T-cell (primary cell): ENCODE results near the gene CHRNB1. TPM values are rescaled to one million over a fixed set of nuclear protein-coding genes. Genes with fewer than 3 reads are reported as not detected.

Source experiments
- ATAC-seq, 4 experiments: fragments of 200-7000 bp in 3 of 4; fragments of 150-1000 bp in 1 of 4; cut with Tn5 transposase; replicated peaks in 1 of 4; 1 replicate in 3 of 4; 2 replicates in 1 of 4; pipeline ENCODE4 v1.10.0; 2021; ENCODE audit warnings: moderate library complexity in 3 of 4, mild to moderate bottlenecking in 2 of 4, moderate number of reproducible peaks in 1 of 4
- CTCF ChIA-PET, 2 donors: fragments of 300-600 bp; sonication (Branson Sonifier 250); formaldehyde crosslinking; loops; one replicate each; lab custom pipeline; 2022; ENCODE audit warnings: antibody characterized with exemption in 2 of 2; lab: Charles Lee
- POLR2A ChIA-PET, 2 donors: fragments of 300-600 bp; sonication (Branson Sonifier 250); formaldehyde crosslinking; loops; one replicate each; lab custom pipeline; 2022; ENCODE audit warnings: antibody characterized with exemption in 2 of 2; lab: Charles Lee
- DNase-seq, 35 experiments: peaks; one replicate each; pipeline versions ENCODE4 v3.0.0 to v3.0.0-alpha.2; 2013 to 2023
- H3K27ac ChIP-seq: one replicate; pipeline ENCODE4 v1.5.1; 2013; ENCODE audit warnings: low read length
- H3K27me3 ChIP-seq, 2 experiments: replicated peaks in 1 of 2; 1 replicate in 1 of 2; 2 replicates in 1 of 2; pipeline versions ENCODE4 v1.6.1 to v1.7.0; 2013; ENCODE audit warnings: low read length in 1 of 2, mixed read lengths in 1 of 2; ENCODE audit not compliant: control insufficient read depth in 2 of 2, insufficient read depth in 2 of 2; ENCODE audit errors: extremely low read depth in 1 of 2
- H3K36me3 ChIP-seq, 2 donors: 1 replicate in 1 of 2; 2 replicates in 1 of 2; pipeline versions ENCODE4 v1.6.1 to v1.7.0; 2013; ENCODE audit warnings: low read length in 1 of 2; ENCODE audit not compliant: control insufficient read depth in 2 of 2, insufficient read depth in 1 of 2; ENCODE audit errors: extremely low read depth in 1 of 2
- H3K4me1 ChIP-seq, 2 experiments: 1 replicate in 1 of 2; 2 replicates in 1 of 2; pipeline versions ENCODE4 v1.6.1 to v1.7.0; 2013; ENCODE audit warnings: low read length in 2 of 2, mixed read lengths in 1 of 2; ENCODE audit not compliant: insufficient read depth in 2 of 2, control insufficient read depth in 1 of 2; ENCODE audit errors: extremely low read depth in 1 of 2
- H3K4me3 ChIP-seq, 2 donors: 1 replicate in 1 of 2; 2 replicates in 1 of 2; pipeline versions ENCODE4 v1.5.1 to v1.7.0; 2013; ENCODE audit warnings: mild to moderate bottlenecking in 2 of 2, low read length in 1 of 2, moderate library complexity in 1 of 2; ENCODE audit not compliant: control insufficient read depth in 1 of 2; ENCODE audit errors: extremely low read depth in 1 of 2
- H3K9me3 ChIP-seq: 2 replicates; pipeline ENCODE4 v1.7.0; 2013
- H3K27ac Mint-ChIP-seq, 2 donors: one replicate each; pipeline ENCODE4 v1.8.0; 2020 to 2021; ENCODE audit warnings: mild to moderate bottlenecking in 2 of 2, mixed read lengths in 2 of 2
- H3K27me3 Mint-ChIP-seq, 2 donors: one replicate each; pipeline ENCODE4 v1.8.0; 2021 to 2022; ENCODE audit warnings: mixed read lengths in 2 of 2
- H3K36me3 Mint-ChIP-seq: one replicate; pipeline ENCODE4 v1.8.0; 2021; ENCODE audit warnings: mixed read lengths
- H3K4me1 Mint-ChIP-seq, 3 donors: one replicate each; pipeline ENCODE4 v1.8.0; 2020 to 2022; ENCODE audit warnings: mixed read lengths in 3 of 3, mild to moderate bottlenecking in 1 of 3
- H3K4me3 Mint-ChIP-seq, 3 donors: one replicate each; pipeline ENCODE4 v1.8.0; 2020 to 2022; ENCODE audit warnings: mild to moderate bottlenecking in 3 of 3, mixed read lengths in 3 of 3, moderate library complexity in 3 of 3
- H3K9me3 Mint-ChIP-seq, 3 donors: one replicate each; pipeline ENCODE4 v1.8.0; 2020 to 2022; ENCODE audit warnings: mixed read lengths in 3 of 3
- WGBS: methylation state at CpG from one replicate; pipeline ENCODE4 v1.1.5; 2013; ENCODE audit warnings: missing lambda C conversion rate; ENCODE audit not compliant: insufficient coverage; 5-methylcytosine and 5-hydroxymethylcytosine counted together
- total RNA-seq, 35 experiments: library from RNA in 6 of 35; stranded (reverse) in 6 of 35; fragments of 120-200 nt in 1 of 35; gene quantifications; one replicate each; pipeline versions ENCODE4 v1.2.1 to v1.2.4 and lab custom pipeline; 2013 to 2026

CHRNB1 gene
- total RNA-seq, 5 donors from 2014 or later (not counting 1 experiment from before 2014, with no cell fraction given): 6.6 to 12.0 (median 11.0) TPM

GRCh38 chr17:7426896-7427489 is 17.9 kb upstream of the CHRNB1 start:
- POLR2A ChIA-PET: no interaction called here
- Mint-ChIP-seq H3K4me3 (no peak overlapping the region), H3K36me3 (no peaks in the 10 kb centered on the region), H3K9me3 (no peaks in the 10 kb centered on the region), H3K4me1 (no peaks in the 10 kb centered on the region), H3K27me3 (no peaks in the 10 kb centered on the region), H3K27ac (no peak overlapping the region)
- H3K4me1 ChIP-seq: no peaks in the 10 kb centered on the region
- DNase-seq (no peak), ATAC-seq (no peak)
- 86% methylated on average over 21 of the region's 29 CpGs for WGBS
- H3K9me3 ChIP-seq: no peaks in the 10 kb centered on the region
- CTCF ChIA-PET: no interaction called here
- no peak overlapping the region for H3K27ac ChIP-seq
- H3K4me3 ChIP-seq: no peak overlapping the region
- peaks cover 0 to 2% of the 10 kb centered on the region in 2 experiments for H3K27me3 ChIP-seq
- H3K36me3 ChIP-seq: no peaks in the 10 kb centered on the region

- H3K27me3 Mint-ChIP-seq: no peaks in the 10 kb centered on the region
- CTCF ChIA-PET: no interaction called here
- H3K4me3 Mint-ChIP-seq: no peak overlapping the region
- Histone ChIP-seq H3K27me3 (peaks cover 0 to 2% of the 10 kb centered on the region in 2 experiments), H3K27ac (no peak overlapping the region), H3K36me3 (no peaks in the 10 kb centered on the region), H3K4me1 (no peaks in the 10 kb centered on the region), H3K4me3 (no peak overlapping the region), H3K9me3 (no peaks in the 10 kb centered on the region)
- WGBS: 87% methylated on average over 7 of the region's 7 CpGs
- POLR2A ChIA-PET: no interaction called here
- no peaks in the 10 kb centered on the region for H3K36me3 Mint-ChIP-seq
- ATAC-seq (no peak), DNase-seq (no peak)
- H3K4me1 Mint-ChIP-seq: no peaks in the 10 kb centered on the region
- H3K27ac Mint-ChIP-seq: no peak overlapping the region
- H3K9me3 Mint-ChIP-seq: no peaks in the 10 kb centered on the region
These were observed 17.3 kb upstream of the CHRNB1 start for GRCh38 chr17:7427549-7427948.

GRCh38 chr17:7428557-7428956 is 16.3 kb upstream of the CHRNB1 start, which contains the start of gene SPEM3:
TSS of gene SPEM3 (plus strand) at chr17:7428857. CDS start at chr17:7428903, 46 bp downstream.
- Histone ChIP-seq H3K4me1 (no peaks in the 10 kb centered on the region), H3K36me3 (no peaks in the 10 kb centered on the region), H3K27ac (no peak within 1 kb of the TSS), H3K27me3 (no peaks in the 10 kb centered on the region), H3K4me3 (no peak within 1 kb of the TSS), H3K9me3 (no peaks in the 10 kb centered on the region)
- POLR2A ChIA-PET: no interaction called here
- H3K9me3 Mint-ChIP-seq: no peaks in the 10 kb centered on the region
- WGBS: 49% methylated on average over 4 of the region's 5 CpGs
- CTCF ChIA-PET: no interaction called here
- DNase-seq: no peak
- no peaks in the 10 kb centered on the region for H3K4me1 Mint-ChIP-seq
- H3K36me3 Mint-ChIP-seq: no peaks in the 10 kb centered on the region
- H3K27ac Mint-ChIP-seq: no peak within 1 kb of the TSS
- H3K27me3 Mint-ChIP-seq: no peaks in the 10 kb centered on the region
- H3K4me3 Mint-ChIP-seq: no peak within 1 kb of the TSS
- ATAC-seq: no peak

GRCh38 chr17:7429722-7430121 is 15.1 kb upstream of the CHRNB1 start:
- Histone ChIP-seq H3K9me3 (no peaks in the 10 kb centered on the region), H3K4me1 (peaks cover 0 to under 1% of the 10 kb centered on the region in 2 experiments), H3K36me3 (no peaks in the 10 kb centered on the region), H3K27me3 (no peaks in the 10 kb centered on the region), H3K4me3 (no peak overlapping the region), H3K27ac (no peak overlapping the region)
- WGBS: 86% methylated on average over 10 of the region's 10 CpGs
- no peak for ATAC-seq
- H3K27ac Mint-ChIP-seq: no peak overlapping the region
- no peak overlapping the region for H3K4me3 Mint-ChIP-seq
- ChIA-PET POLR2A (no interaction called here), CTCF (no interaction called here)
- no peaks in the 10 kb centered on the region for H3K27me3 Mint-ChIP-seq
- H3K4me1 Mint-ChIP-seq: peaks cover 0 to under 1% (median 0%) of the 10 kb centered on the region in 3 donors
- no peaks in the 10 kb centered on the region for H3K9me3 Mint-ChIP-seq
- no peaks in the 10 kb centered on the region for H3K36me3 Mint-ChIP-seq
- no peak for DNase-seq

- H3K27me3 Mint-ChIP-seq: no peaks in the 10 kb centered on the region
- H3K9me3 Mint-ChIP-seq: no peaks in the 10 kb centered on the region
- H3K27ac Mint-ChIP-seq: no peak overlapping the region
- Histone ChIP-seq H3K4me1 (peaks cover 0 to 12% of the 10 kb centered on the region in 2 experiments), H3K9me3 (no peaks in the 10 kb centered on the region), H3K27ac (no peak overlapping the region), H3K4me3 (no peak overlapping the region), H3K27me3 (no peaks in the 10 kb centered on the region), H3K36me3 (no peaks in the 10 kb centered on the region)
- CTCF ChIA-PET: interaction anchor here in 1 of 2 donors (0.5 kb wide), 1 partner anchor 36 kb away, joined by 6 read pairs; no protein-coding TSS in a partner anchor
- no peak overlapping the region for H3K4me3 Mint-ChIP-seq
- POLR2A ChIA-PET: no interaction called here
- H3K4me1 Mint-ChIP-seq: peaks cover 8 to 12% (median 10%) of the 10 kb centered on the region in 3 donors
- H3K36me3 Mint-ChIP-seq: no peaks in the 10 kb centered on the region
- WGBS: 83% methylated on average over 1 of the region's 1 CpG
- ATAC-seq (no peak), DNase-seq (no peak)
These were observed 13.6 kb upstream of the CHRNB1 start for GRCh38 chr17:7431231-7431630.

- Histone ChIP-seq H3K4me1 (peaks cover 0 to 22% of the 10 kb centered on the region in 2 experiments), H3K36me3 (no peaks in the 10 kb centered on the region), H3K27ac (no peak overlapping the region), H3K4me3 (no peak overlapping the region), H3K9me3 (no peaks in the 10 kb centered on the region), H3K27me3 (no peaks in the 10 kb centered on the region)
- Mint-ChIP-seq H3K9me3 (no peaks in the 10 kb centered on the region), H3K27me3 (no peaks in the 10 kb centered on the region), H3K4me1 (peaks cover 14 to 20% (median 17%) of the 10 kb centered on the region in 3 donors), H3K36me3 (no peaks in the 10 kb centered on the region), H3K27ac (no peak overlapping the region), H3K4me3 (no peak overlapping the region)
- ATAC-seq: no peak
- no peak for DNase-seq
- 93% methylated on average over 11 of the region's 11 CpGs for WGBS
- ChIA-PET CTCF (no interaction called here), POLR2A (no interaction called here)
These were observed 12.6 kb upstream of the CHRNB1 start for GRCh38 chr17:7432296-7432695.
